Activated CD8-positive, alpha-beta T cell treated with anti-CD3 and anti-CD28 coated beads for 36 hours (primary cell): ENCODE measurements around the gene XRCC5. TPM values are rescaled to one million over a fixed set of nuclear protein-coding genes. Genes with fewer than 3 reads are reported as not detected.

Experiments used
- ATAC-seq: fragments of 200-7000 bp; cut with Tn5 transposase; one replicate; pipeline ENCODE4 v1.10.0; 2021; ENCODE audit warnings: mild to moderate bottlenecking, moderate library complexity
- CTCF ChIA-PET: fragments of 350-600 bp; sonication (Branson Sonifier 250); formaldehyde crosslinking; loops from one replicate; lab custom pipeline; 2021; ENCODE audit warnings: antibody characterized with exemption; lab: Charles Lee
- POLR2A ChIA-PET: fragments of 350-600 bp; sonication (Branson Sonifier 250); formaldehyde crosslinking; loops from one replicate; lab custom pipeline; 2021; ENCODE audit warnings: antibody characterized with exemption; lab: Charles Lee
- DNase-seq: peaks from one replicate; pipeline ENCODE4 v3.0.0-alpha.2; 2020
- H3K27ac Mint-ChIP-seq: one replicate; pipeline ENCODE4 v1.8.0; 2021; ENCODE audit warnings: mild to moderate bottlenecking, mixed read lengths
- H3K27me3 Mint-ChIP-seq: one replicate; pipeline ENCODE4 v1.8.0; 2021; ENCODE audit warnings: mixed read lengths
- H3K36me3 Mint-ChIP-seq: one replicate; pipeline ENCODE4 v1.8.0; 2021; ENCODE audit warnings: low read depth, mixed read lengths
- H3K4me1 Mint-ChIP-seq: one replicate; pipeline ENCODE4 v1.8.0; 2021; ENCODE audit warnings: low read depth, mixed read lengths
- H3K4me3 Mint-ChIP-seq: one replicate; pipeline ENCODE4 v1.8.0; 2021; ENCODE audit warnings: mild to moderate bottlenecking, moderate library complexity, mixed read lengths
- H3K9me3 Mint-ChIP-seq: one replicate; pipeline ENCODE4 v1.8.0; 2021; ENCODE audit warnings: mixed read lengths
- intact Hi-C: fragments of 100-400 bp; cut with micrococcal nuclease; formaldehyde crosslinking; loops from one replicate; pipeline ENCODE4 v1.10.0; 2022
- total RNA-seq, 2 experiments: library from RNA; stranded (reverse); gene quantifications; one replicate each; pipeline ENCODE4 v1.2.3, GENCODE V29; 2021
- TF ChIP-seq, protein P1 (sequence below): fragments of 200-600 bp; IDR thresholded peaks from one replicate; pipeline ENCODE4 v1.8.0; 2022; ENCODE audit warnings: antibody characterized with exemption, mild to moderate bottlenecking

XRCC5 gene
- total RNA-seq, 2 experiments from 2014 or later, result 541 to 544 TPM

DNA sequence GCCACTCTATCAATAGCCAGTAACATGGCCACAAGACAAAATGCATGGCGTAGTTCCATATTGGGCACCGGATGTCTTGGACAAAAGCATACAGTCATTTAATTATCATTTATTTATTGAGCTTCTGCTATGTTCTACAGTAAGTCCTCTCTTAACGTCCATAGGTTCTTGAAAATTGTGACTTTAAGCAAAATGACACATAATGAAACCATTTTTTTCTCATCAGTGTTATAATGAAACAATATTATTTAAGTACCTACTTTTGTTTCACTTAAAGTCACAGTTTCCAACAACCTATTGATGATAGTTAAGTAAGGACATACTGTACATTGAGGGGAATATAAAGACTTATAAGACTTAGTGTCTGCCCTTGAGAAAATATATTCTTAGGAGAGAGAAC is 84.9 kb downstream of the XRCC5 start:
- Mint-ChIP-seq H3K9me3 (no peaks in the 10 kb centered on the region), H3K4me1 (peaks cover 66% of the 10 kb centered on the region), H3K36me3 (peaks cover 70% of the 10 kb centered on the region), H3K27ac (peak overlapping the region; percentile 90), H3K27me3 (no peaks in the 10 kb centered on the region), H3K4me3 (no peak overlapping the region)
- POLR2A ChIA-PET, result interaction anchor here (1.1 to 1.3 kb wide), 2 partner anchors 21 to 49 kb away, joined by 3 read pairs; no protein-coding TSS in a partner anchor
- TF ChIP-seq, protein P1, sequence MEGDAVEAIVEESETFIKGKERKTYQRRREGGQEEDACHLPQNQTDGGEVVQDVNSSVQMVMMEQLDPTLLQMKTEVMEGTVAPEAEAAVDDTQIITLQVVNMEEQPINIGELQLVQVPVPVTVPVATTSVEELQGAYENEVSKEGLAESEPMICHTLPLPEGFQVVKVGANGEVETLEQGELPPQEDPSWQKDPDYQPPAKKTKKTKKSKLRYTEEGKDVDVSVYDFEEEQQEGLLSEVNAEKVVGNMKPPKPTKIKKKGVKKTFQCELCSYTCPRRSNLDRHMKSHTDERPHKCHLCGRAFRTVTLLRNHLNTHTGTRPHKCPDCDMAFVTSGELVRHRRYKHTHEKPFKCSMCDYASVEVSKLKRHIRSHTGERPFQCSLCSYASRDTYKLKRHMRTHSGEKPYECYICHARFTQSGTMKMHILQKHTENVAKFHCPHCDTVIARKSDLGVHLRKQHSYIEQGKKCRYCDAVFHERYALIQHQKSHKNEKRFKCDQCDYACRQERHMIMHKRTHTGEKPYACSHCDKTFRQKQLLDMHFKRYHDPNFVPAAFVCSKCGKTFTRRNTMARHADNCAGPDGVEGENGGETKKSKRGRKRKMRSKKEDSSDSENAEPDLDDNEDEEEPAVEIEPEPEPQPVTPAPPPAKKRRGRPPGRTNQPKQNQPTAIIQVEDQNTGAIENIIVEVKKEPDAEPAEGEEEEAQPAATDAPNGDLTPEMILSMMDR, result no peak
- CTCF ChIA-PET, result interaction anchor here (1.0 kb wide), 1 partner anchor 53 kb away, joined by 3 read pairs; no protein-coding TSS in a partner anchor
- DNase-seq (no peak), ATAC-seq (peak; percentile 29)
- intact Hi-C loops, result no loop called here

DNA sequence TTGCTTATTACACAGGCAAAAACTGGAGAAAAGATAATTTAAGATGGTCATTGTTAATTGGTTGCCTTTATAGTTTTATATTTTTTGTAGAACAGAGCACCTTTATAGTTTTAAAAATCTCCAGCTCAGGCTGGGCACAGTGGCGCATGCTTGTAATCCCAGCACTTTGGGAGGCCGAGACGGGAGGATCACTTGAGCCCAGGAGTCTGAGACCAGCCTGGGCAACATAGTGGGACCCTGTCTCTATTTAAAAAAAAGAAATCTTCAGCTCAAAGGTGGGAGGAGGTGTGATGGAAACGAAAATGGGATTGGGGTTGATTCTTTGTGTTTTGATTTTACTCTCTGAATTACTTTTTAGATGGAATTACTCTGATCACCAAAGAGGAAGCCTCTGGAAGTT is 85.4 kb downstream of the XRCC5 start:
- CTCF ChIA-PET, result interaction anchor here (1.4 to 1.9 kb wide), 2 partner anchors 33 to 75 kb away, joined by 3 to 5 read pairs; no protein-coding TSS in a partner anchor
- Mint-ChIP-seq H3K4me1 (peaks cover 63% of the 10 kb centered on the region), H3K9me3 (no peaks in the 10 kb centered on the region), H3K27ac (peak overlapping the region; percentile 90), H3K36me3 (peaks cover 69% of the 10 kb centered on the region), H3K27me3 (no peaks in the 10 kb centered on the region), H3K4me3 (no peak overlapping the region)
- TF ChIP-seq, protein P1, result no peak
- no peak for ATAC-seq
- no peak for DNase-seq
- POLR2A ChIA-PET, result interaction anchor here (0.8 to 1.3 kb wide), 5 partner anchors 22 to 179 kb away, joined by 3 to 4 read pairs (median 3); no protein-coding TSS in a partner anchor
- intact Hi-C loops, result no loop called here

DNA sequence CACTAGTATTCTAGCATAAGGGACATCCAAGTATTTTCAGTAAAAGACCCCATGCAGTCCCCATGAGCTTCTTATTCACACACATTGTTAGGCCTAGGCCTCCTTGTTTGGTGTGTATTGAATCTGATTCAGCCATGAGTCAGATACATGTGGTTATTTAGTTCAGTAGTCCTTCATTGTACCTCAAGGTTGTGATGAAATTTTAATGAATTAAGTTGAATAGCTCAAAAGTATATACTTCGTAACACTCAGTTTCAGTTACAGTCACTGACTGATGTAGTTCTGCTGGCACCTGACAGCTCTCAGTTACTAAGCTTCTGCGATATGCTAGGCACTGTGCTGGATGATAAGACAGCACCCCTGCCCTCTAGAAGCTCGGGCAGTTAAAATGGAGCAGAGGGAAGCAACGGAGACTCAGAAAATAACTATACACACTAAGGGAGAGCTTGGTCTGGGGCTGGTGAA is 86.4 kb downstream of the XRCC5 start:
- peak; percentile 92 for ATAC-seq
- Mint-ChIP-seq H3K4me3 (no peak overlapping the region), H3K9me3 (no peaks in the 10 kb centered on the region), H3K27ac (peak overlapping the region; percentile 90), H3K36me3 (peaks cover 71% of the 10 kb centered on the region), H3K4me1 (peaks cover 66% of the 10 kb centered on the region), H3K27me3 (no peaks in the 10 kb centered on the region)
- POLR2A ChIA-PET, result interaction anchor here (0.8 to 1.2 kb wide), 5 partner anchors 11 to 180 kb away, joined by 3 to 4 read pairs (median 3); no protein-coding TSS in a partner anchor
- intact Hi-C loops, result no loop called here
- TF ChIP-seq, protein P1, result no peak
- DNase-seq, result peak; percentile 44
- CTCF ChIA-PET, result interaction anchor here (0.6 to 1.9 kb wide), 6 partner anchors 11 to 487 kb away, joined by 3 to 5 read pairs (median 3); no protein-coding TSS in a partner anchor

DNA sequence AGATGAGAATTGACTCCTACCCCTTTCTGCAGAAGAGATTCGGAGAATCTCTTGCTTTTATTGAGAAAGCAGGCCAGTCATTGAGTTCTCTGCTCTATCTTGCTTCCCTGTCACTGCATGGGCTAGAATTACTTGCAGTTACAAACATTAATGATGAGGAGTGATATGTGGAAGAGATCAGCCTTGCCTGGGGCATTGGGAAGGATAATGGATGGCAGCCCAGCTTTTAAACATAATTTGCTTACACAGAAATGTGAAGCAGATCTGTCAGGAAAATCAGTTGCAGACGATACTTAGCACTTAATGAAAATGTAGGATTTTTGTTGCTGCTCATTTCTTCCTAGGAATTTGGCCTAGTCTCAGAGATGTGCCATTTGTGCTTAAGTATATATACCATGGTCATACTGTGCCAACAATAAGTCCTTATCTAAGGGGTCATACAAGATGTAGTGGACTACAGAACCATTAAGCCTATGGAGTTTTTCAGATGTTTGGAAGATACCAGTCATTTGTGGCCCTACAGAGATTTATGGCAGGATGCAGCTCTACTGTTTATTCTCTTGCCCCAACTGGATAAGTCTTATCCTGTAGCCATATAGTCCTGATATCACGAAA is 92.7 kb downstream of the XRCC5 start:
- no peak overlapping the region for H3K27ac Mint-ChIP-seq
- peaks cover 88% of the 10 kb centered on the region for H3K36me3 Mint-ChIP-seq
- intact Hi-C loops, result no loop called here
- H3K4me1 Mint-ChIP-seq, result peaks cover 68% of the 10 kb centered on the region
- no peaks in the 10 kb centered on the region for H3K27me3 Mint-ChIP-seq
- ATAC-seq, result no peak
- no peak for DNase-seq
- TF ChIP-seq, protein P1, result no peak
- no peak overlapping the region for H3K4me3 Mint-ChIP-seq
- CTCF ChIA-PET, result no interaction called here
- no peaks in the 10 kb centered on the region for H3K9me3 Mint-ChIP-seq
- POLR2A ChIA-PET, result no interaction called here
